Stimulated activated CD8-positive, alpha-beta memory T cell treated with anti-CD3 and anti-CD28 coated beads, Interleukin-12 subunit alpha, Interleukin-12 subunit beta, amount 100 ng/mL, for 24 hours (primary cell): Measurements from ENCODE around the gene TIGD6.

ENCODE experiments used
- DNase-seq: peaks from one replicate; pipeline ENCODE4 v3.0.0-alpha.2; 2020; ENCODE audit errors: extremely low read depth

Gene TIGD6

DNA sequence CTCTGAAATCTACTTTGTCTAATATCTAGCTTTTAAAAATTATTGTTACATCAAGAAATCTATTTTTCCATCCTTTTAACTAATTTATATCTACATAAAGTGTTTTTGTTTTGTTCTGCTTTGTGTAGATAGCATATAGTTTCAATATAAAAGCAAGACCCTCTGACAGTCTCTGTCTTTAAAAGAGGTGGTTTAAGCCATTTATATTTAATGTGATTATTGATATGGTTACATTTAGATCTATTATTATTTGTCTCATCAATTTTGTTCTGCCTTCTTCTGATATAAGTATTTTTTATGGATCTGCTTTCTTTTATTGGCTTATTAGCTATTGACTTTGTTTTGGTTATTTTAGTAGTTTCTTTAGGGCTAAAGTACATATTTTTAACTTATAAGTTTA, 16.1 kb upstream of the TIGD6 start:
- no peak for DNase-seq

DNA sequence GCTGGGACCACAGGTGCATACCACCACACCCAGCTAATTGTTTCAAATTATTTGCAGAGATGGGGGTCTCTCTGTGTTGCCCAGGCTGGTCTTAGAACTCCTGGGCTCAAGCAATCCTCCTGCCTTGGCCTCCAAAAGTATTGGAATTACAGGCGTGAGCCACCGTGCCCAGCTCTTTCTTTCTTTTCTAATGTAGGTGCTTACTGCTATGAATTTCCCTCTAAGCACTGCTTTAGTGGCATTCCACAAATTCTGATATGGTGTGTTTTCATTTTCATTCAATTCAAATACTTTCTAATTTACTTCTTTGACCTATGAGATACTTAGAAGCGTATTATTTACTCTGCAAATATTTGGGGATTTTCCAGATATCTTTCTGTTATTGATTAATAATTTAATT, 15.0 kb upstream of the TIGD6 start:
- DNase-seq: no peak

DNA sequence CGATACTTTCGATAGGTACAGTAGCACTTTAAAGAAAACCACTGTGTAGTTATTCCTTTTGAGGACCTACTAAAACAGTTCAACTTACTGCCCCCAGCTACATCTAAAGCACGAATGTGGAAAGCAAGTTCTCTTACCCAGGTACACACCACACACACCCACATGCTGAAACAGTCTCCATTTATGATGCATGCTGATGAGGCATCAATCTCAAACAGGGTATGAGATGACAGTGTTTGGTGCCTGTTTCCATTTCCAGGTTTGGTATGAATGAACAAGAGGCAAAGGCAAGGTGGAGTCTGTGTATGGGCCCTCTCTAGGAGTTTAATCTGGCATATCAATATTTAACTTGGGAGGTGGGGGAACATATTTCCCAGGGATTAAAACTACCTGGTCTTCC, 14.0 kb upstream of the TIGD6 start:
- DNase-seq: no peak

DNA sequence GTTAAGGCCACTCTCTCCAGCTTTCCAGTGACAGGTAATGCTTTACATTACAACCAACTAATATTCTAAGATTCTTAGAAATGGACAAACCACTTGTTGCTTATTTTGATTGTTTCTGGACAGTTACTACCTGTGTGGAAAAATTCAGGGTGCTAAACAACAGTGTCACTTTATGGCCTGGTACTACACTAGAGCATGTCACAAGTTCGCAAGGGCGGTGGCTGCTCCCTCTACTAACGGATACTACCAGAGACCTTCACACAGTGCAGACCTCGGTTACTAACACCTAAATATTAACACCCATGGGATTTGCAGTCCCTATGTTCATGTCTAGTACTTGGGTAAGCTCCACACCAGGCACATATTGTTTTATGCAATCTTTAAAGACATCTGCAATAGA, 13.5 kb upstream of the TIGD6 start:
- DNase-seq: no peak

DNA sequence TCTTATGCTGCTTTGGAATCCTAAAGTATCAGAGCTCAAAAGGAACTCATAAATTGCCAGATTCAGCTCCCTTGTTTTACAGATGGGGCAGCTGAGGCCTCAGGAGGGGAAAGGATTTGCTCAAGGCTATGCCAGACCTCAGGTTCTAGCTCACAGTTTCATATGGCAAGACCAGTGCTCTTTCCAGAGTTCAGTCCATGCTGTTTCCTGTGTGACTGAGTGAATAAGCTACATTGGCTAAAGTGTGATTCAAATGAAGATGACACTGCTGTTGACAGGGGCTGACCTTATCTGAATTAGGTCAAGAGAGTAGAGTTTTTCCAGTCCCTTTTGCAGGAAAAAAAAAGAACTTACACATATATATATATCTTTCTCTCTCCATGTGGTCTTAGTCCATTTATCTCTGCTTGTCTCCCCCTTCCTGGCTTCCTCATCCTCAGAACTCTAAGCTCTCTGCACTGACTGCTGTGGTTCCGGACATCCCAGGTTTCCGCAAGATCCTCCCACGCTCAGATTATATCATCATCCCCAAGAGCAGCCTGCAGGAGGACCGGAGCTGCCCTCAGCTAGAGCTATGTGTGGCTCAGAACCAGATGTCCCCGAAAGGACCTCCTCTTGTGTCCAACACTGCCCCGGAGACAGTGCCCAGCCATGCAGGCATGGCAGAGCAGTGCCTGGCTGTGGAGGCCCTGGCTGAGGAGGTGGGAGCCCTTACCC, 9.4 kb upstream of the TIGD6 start:
- DNase-seq: no peak

DNA sequence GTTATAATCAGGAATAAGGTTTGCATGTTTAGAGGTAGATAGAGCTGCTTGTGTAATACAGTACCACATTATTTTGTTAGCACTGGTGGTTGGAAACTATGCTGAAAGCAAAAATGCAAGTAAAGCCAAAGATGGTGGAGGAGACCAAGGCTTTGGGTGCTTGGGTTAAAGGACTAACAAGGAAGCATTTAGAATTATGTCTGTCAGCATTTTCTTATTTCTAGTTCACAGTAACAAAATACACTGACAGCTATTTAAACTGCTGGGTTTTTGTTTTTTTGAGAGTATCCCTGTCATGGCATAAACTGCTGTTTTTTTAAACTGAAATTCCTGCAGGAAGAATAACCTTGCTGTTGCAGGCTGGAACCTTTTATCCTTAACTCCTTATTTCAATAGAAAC, 6.6 kb upstream of the TIGD6 start:
- DNase-seq: no peak

DNA sequence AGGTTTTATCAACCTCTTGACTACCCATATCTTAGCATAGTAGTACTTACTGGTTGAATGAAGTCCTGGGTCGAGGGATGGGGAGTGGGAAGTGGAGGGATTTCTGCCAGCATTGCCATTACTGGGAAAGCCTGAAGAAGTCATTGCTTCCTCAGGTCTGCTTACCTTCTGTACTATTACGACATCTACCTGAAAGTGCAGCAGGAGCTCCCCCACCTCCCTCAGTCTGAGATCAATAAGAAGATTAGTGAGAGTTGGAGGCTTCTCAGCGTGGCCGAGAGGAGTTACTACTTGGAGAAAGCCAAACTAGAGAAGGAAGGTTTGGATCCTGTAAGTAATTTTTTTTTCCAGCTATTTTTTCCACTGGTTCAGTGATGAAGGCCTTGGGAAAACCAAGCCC, 5.9 kb upstream of the TIGD6 start:
- no peak for DNase-seq

DNA sequence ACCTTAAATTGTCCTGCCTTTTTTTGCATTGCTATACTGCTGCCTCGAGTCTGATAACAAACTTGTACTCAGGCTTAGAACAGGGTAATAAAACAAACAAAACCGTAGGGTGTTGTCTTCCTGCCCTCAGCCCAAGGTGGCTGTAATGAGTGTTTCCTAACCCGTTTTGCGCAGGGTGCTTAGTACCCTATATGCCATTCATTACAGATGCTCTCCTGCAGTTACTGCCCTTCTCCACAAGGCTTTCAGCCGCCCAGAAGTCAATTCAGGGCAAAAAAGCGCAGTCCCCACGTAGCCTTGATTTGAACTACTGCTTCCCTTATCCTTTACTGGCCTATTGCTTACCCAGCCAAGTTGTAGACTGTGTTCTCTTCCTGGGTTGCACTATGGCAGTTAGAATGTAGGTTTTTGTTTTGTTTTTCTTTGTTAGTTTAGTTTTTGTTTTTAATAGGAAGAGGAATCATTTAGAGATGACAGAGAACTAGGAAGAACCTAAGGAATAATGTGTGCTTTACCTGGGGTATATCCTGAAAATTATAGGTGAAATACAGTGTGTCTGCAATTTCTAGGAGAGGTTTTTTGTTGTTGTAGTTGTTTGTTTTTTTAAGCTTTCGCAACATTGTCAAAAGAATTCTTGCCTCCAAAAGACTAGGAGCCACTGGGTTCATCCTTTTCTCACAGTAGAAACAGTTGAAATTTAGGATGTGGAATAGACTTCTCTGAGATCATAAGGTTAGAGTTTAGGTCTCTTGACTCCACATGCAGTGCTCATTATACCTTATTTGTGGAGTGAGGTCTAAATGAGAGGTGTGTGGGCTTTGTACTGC, 1.4 kb upstream of the TIGD6 start:
- no peak for DNase-seq

DNA sequence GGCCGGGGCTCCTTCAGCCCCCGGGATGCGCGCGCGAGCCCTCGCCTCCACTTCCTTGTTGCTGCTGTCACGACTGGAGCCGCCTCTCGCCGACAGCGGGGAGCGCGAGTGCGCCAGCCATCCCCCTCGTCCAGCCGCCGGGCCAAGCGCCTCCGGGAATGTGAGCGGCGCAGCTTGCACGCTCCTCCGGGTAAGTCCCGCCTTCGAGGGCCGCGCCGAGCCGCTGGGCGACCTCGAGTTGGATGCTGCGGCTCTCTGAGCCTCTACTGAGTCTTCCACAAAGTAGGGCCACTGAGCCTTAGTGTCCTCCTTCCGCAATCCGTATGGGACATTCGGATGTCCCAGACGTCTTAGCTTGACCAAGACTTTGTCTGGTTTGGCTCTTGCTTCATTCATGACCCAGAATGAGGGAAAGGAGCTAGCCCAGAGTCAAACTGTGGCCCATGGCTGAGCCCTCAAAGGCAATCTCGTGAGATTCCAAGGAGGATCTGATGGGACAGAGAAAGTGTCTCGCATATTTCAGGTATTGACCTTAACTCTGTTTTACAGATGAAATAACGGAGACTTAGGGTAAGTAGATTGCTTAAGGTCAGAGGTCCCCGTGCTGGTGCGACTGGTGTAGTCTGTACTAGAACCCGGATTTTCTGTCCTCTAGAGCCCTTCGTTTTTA, 671 bp upstream of the TIGD6 start:
- DNase-seq: peak; percentile 2

DNA sequence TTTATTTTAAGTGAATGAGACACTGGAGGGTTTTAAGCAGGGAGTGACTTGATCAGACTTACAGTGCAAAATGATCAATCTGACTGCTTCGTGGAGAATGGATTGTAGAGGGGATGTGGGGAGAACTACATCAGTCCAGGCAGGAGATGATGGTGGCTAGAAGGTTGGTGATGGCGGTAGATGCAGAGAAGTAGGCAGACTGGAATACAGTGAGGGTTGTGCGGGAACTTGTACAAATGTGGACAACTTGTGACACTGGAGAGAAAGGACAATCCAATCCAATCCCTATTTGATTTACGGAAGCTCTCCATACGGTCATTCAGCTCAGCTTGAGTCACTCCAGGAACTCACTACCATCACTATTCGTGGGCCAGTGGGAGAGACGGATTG, 593 bp downstream of the TIGD6 start:
- peak; percentile 2 for DNase-seq

DNA sequence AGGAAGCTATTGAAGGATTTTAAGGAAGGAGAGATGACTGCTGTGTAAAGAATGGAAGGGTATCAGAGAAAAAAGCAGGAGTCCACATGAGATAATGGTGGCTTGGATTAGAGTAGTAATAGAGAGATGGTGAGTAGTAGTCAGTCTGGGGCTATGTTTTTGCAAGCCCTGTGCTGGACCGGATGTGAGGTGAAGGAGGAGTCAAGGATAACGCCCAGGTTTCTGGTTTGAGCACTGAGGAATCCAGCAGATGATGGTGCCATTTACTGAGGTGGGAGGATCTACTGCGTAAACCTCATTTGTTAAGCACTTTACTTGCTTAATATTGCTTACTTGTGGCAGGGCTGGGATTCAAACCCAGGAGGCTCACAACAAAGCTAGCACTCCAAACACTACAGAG, 1.1 kb downstream of the TIGD6 start:
- no peak for DNase-seq

DNA sequence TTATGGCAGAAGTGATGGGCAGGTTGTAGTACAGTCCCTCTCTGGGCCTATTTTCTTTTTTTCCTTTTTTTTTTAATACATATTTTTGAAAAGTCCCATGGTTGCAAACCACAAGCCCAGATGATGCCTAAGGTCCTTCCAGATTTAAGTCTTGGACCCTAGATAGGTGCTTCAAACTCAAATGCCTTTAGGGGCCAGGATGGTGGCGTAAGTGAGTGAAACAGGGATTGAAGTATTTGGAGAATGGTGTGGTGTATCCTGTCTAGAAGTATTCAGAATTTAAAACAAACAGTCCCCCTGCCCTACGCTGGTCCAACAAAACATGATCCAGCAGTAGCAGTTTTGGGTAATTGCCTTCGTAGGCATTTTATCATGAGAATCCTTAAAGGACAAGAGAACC, 2.2 kb downstream of the TIGD6 start:
- no peak for DNase-seq

DNA sequence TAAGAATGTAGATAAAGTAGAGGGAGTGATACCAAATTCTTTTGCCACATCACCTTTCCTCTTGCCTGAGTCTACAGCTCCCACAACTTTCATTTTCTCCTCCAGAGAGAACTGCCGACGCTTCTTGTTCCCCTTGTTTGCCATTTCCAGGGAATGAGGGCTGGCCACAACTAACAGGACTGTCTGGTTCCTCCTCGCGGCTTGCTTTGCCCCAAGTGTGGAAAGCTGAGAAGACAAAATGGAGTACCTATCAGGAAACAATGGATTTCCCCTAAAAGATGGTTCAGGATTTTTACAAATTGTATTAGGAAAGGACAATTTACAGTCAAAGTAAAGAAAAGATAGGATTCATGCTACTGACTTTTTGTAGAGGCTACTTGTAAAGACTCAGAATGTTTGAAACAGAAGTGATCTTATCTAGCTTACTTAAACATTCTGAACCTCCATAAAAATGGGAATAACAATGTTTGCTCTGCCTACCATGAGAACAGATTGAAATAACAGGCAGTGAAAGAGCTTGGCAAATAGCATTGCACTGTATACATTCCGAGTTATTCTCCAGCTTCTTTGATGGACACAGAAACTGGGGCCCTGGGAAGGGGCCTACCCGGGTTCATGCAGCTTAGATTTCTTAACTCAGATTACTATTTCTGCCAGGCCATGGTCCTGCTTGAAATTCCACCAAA, 4.1 kb downstream of the TIGD6 start:
- DNase-seq: no peak

DNA sequence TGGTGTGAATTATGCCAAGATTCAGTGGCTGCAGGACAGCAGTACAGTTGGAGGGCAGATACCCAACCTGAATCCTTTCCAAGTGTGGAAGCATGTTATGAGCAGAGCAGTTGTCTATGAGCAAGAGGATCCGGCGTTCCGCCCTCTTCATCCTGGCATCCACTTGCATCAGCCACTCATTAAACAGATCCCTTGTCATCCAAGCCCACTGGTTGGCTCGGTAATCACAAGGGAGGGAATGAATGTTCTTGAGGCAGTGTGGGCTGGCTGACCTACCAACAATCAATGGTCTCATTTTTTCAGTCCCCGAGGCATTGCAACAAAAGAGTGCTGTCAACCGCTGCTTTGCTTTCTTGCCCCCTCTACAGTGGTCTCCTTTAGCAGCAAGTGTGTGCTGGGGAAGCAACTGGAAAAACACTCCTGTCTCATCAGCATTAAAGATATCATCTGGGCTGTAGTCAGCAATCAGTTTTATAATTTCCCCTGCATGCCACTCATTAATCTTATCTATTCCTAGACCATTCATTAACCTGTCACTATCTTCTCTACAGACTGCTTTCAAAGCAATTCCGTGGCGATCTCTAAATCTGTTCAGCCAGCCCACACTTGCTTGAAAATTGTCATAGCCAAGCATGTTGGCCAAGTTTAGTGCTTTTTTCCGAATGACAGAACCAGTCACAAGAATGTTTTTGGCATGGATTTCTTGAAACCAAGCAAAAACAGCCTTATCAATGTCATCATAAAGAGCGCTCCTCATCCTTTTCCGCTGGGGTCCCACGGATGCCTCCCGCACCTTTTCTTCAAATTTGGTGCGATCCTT, 4.9 kb downstream of the TIGD6 start:
- DNase-seq: no peak

DNA sequence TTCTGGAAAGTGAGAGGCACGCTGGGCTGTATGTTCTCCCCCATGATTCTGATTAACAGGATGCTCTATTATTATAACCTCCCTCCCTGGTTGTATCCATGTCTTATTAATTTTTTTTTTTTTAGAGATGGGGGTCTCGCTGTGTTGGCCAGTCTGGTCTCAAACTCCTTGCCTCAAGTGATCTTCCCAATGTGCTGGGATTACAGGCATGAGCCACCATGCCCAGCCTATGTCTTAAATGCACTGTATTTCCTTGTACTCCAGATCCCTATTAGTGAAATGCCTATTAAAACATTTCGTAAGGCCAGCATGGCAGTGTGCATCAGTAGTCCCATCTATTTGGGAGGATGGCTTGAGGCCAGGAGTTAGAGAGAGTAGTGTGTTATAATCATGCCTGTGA, 7.0 kb downstream of the TIGD6 start:
- DNase-seq: no peak

DNA sequence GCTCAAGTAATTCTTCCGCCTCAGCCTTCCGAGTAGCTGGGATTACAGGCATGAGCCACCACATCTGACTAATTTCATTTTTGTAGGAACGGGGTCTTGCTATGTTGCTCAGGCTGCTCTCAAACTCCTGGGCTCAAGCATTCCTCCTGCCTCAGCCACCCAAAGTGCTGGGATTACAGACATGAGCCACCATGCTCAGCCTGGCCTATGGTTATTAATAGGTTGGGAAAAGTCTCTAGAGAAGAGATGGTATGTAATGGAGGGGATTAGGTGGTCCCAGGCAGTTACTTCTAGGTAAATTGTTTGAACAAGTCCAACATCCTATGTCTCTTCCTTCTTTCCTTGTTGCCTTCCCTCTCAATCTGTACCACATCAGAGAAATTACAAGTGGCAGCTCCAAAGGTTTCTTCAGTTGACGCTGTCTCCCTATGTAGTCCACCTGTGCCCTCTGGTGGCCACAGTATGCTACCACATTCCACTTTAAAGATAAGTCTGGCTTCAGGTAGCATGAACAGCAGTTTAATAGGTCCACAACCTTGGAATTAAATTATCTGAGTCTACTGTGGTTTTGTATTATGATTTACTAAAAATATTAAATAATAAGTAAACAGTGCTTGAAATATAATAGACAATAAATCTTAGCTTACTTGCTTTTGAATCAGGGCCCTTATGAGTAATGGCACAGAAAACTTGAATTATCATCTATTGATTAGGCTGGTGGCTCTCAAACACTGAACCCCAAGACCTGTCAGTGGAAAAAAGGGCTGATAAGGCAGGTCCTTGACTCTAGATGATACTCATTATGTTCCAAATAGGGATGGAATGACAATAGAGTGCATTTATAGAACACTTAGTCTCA, 9.7 kb downstream of the TIGD6 start:
- peak; percentile 19 for DNase-seq

DNA sequence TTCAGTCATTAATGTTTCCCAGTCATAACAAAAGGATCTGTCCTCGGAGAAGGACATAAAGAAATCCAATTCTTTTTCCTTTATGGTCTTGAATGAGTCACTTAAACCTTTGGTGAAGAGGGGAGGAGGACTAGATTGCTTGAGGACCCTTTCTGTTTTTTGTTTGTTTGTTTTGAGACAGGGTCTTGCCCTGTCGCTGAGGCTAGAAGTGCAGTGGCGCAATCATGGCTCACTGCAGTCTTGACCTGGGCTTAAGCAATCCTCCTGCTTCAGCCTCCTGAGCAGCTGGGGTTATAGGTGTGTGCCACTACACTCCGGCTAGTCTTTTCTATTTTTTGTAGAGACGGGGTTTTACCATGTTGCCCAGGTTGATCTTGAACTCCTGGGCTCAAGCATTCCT, 12.3 kb downstream of the TIGD6 start:
- no peak for DNase-seq

DNA sequence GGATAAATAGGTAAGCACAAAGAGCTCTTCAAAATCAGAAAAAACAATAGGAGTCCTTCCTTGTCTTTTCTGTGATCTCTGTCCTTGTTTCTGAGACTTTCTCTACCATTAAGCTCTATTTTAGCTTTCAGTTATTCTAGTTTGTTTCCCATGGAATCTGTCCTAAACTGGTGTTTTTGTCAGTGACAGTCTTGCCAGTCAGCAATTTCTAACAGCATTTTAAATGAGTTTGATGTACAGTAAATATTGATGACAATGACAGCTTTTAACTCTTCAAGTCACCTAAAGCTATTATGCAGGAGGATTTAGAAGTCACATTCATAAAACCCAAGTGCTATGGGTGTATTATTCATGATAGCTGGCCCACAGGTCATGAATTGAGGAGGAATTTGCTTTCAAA, 17.9 kb downstream of the TIGD6 start:
- DNase-seq: no peak

DNA sequence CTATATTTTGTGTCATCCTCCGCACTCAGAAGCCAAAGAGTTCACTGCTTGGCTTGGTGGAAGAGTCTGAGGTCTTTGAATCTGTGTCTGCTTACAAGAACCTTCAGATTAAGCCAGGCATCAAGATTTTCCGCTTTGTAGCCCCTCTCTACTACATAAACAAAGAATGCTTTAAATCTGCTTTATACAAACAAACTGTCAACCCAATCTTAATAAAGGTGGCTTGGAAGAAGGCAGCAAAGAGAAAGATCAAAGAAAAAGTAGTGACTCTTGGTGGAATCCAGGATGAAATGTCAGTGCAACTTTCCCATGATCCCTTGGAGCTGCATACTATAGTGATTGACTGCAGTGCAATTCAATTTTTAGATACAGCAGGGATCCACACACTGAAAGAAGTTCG, 19.2 kb downstream of the TIGD6 start:
- DNase-seq: no peak

DNA sequence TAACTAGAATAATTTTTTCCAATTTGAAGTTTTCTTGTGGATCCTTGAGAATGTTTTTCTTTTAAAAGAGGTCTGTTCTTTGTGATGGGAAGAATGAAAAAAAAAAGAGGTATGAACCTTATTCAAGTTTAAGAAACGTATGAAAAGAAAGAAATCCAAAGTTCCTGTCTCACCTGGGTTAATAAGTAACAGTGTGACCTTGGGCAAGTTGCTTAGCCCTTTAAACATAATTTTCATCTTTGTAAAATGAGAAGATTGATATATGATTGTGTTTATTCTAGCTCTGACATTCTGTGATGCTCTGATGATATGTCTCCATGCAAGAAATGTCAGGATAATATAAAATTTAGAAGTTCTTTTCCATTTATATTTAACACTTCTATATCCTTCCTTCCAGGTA, 20.6 kb downstream of the TIGD6 start:
- DNase-seq: no peak

DNA sequence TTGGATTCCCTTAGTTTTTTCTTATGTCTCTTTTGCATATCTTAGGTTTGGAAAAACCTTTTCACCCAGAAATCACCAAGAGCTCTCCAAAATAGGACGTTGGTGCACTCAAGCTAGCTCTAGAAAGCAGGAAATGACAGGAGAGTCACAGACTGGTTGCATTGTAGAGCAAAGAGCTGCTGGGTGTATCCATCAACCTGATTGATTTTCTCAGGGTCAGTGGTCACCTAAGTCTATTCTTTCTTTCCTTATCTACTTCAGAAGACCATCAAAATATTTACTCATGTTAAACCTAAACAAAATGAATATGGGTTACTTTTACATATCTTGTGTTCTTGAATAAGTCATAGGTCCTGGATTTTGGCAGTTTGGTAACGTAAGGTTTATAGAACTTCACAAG, 25.0 kb downstream of the TIGD6 start:
- DNase-seq: no peak
